KG1 (cell line): ENCODE results near the gene CEP131.
A peak's percentile ranks its signal among the peaks of the same experiment; 100 is the strongest.
"Not testable (repeated sequence)": the region's sequence is repeated elsewhere in the genome, so short reads cannot be mapped to it uniquely, and the experiment has no call there.

ENCODE experiments used
- DNase-seq: peaks from one replicate; lab custom pipeline; 2025; lab: John Stamatoyannopoulos, UW

The CEP131 gene

DNA sequence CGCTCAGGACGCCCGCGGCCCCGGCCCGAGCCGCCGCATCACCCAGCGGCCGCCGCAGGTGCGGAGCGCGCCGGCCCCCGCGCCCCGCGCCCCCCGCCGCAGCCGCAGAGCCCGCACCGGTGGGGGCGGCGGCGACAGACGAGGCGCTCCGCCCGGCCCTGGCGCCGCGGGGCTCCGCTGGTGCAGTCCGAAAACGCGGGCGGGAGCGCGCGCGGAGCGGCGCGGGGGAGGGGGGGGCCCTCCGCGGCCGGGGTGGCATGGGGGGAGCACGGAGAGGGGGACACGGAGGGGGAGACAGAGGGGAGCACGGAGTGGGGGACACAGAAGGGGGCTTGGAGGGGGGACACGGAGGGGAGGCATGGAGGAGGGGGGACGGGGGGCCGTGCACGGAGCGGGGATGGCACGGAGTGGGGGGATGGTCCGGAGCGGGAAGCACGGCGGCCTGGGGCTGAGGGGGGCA, 56.7 kb downstream of the CEP131 start, which contains the start of gene AATK:
TSS of gene AATK (minus strand) at position 189 of the 460 bp plus-strand sequence. CDS start 229 bp downstream, outside the sequence.
- no peak for DNase-seq

DNA sequence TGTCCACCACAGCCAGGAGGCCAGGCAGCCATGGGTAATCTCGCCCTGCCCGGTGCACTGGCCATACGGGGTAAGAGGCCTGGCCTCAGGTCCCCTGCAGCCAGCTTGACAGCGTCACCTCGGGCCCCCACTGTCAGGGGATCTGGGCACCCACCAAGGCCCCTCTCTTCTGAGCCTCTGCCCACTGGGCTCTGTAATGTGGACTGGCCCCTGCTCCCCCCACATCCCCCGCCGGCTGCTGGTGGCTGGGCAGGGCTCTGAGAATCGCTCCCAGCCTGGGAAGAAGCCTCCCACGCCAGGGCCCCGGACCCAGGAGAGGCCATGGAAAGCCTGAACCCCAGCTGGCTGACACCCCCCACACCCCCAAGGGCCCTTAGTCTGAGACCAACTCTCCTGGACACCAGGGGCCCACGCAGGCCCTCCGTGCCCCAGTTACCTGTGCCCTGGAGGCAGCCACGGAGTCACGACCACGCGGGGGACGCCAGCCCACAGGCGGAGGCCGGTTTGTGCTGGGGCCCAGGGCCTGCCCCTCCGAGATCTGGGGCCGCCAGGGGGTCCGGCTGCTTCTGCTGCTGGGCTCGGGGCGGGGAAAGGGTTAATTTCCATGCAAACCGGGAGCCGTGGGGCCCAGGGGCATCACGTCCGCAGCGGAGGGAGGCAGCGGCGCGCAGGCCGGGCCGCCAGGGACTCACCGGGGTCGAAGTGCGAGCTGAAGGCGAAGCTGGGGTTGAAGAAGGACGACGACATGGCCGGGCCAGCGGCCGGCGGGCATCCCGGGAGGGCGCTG, 57.3 kb downstream of the CEP131 start, which contains the start of gene PVALEF:
TSS of gene PVALEF (plus strand) at position 262 of the 787 bp plus-strand sequence. CDS start 15,720 bp downstream, outside the sequence.
- DNase-seq: no peak

DNA sequence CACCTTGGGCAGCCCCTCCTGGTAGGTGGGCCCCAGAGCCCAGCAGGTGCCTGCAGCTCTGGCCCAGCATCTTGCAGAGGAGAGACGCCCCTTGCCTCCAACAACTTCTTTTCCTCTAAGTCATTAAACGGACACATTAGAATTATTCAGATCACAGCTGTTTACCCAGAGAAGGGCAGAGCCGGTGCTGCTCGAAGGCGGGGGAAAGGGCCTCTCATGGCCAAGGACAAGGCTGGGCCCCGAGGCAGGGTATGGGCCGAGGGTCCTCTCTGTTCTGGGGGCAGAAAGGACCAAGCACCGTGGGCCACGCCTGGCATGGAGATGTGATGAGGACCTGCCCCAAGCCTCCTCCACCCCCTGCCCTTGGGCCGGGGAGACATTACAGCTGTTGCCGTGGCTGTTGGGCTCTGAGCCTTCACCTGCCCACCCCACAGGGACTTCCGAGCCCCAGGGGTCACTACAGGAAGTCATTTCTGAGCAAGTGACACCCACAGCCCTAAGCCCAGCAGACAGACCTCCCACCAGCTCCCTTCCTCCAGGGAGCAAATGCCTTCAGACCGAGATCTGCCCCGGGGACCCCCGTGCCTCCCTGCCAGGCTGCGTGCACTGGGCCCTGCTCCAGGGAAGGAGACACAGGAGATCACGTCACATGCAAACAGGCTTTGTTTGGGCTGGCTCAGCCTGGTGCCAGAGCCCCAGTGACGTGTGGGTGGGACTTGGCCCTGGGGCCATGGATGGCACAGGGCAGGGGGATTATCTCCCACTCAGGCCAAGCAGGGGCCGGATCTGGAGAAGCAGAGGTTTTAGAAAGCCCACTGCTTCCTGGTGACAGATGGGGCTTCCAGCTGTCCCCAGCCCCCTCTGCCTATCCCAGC, 58.2 kb downstream of the CEP131 start:
- no peak for DNase-seq

DNA sequence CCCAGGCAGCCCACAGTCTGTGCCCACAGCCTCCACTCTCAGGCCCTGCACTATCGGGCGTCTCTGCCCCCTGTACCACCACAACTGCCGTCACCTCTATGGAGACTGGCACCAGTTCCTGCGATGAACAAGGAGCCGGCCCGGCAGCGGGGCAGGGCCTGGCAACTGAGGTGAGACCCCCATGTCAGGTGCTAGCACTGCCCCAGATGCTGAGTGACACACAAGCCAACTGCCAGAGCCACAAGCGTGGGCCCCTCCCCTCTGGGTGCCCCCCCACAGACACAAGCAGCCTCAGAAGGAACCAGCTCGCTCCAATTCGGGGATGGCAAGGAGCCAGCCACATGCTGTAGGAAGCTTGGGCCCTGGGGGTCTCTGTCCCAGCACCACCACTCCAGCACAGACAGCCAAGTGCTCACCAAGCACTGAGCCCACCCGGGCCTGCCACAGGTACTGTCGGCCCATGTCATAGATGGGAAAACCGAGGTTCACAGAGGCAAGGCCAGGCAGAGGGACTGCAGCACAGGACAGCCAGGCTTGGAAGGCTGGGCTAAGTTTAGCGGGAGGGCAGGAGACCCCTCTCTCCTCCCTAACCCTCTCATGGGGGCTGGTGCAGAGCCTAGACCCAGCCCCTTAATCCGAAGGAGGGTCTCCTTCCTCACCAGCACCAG, 58.9 kb downstream of the CEP131 start:
- no peak for DNase-seq

DNA sequence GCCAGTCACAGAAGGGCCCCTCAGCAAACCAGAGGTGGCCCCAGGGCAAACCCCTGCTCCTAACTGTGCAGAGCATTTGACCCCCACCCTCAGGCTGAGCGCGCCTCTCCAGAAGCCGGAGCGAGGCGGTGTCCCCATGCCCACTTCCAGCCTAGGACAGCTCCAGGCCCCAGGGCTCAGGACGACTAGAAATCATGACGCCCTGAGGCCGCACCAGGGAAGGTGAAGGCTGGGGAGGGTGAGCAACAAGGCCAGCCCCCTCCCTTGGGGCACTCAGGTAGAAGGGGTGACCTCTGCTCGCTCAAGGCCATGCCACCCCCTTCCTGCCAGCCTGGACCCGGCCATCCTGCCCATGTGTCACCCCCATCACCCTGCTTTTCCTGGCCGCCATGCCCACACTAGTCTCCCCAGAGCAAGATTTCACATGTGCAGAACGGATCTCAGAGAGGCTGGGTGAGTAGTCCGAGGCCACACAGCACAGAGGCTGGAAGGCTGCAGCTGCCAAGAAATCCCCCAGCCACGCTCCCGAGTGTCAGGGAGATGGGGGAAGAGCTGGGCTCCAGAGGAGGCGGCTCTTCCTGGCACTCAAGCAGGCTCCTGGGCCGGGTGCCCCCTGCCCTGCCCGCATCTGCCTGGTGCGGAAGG, 59.6 kb downstream of the CEP131 start:
- no peak for DNase-seq

DNA sequence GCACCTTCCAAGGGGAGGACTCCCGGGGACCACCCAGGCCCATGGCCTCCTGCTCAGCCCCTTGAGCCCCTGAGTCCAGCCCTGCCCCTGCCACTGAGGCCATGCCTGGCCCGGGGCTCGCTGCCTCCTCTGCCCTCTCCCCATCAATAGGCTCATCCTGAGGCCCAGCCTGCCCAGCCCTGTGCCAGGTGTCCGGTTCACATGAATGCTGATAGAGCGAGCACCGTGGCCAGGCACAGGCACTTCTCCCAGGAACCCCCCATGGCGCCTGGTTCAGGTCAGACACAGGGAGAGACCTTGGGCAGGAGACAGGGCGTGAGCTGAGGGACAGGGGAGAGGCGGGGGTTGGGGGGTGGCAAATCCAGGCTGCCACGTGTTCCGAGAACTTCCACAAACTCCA, 60.3 kb downstream of the CEP131 start:
- no peak for DNase-seq

DNA sequence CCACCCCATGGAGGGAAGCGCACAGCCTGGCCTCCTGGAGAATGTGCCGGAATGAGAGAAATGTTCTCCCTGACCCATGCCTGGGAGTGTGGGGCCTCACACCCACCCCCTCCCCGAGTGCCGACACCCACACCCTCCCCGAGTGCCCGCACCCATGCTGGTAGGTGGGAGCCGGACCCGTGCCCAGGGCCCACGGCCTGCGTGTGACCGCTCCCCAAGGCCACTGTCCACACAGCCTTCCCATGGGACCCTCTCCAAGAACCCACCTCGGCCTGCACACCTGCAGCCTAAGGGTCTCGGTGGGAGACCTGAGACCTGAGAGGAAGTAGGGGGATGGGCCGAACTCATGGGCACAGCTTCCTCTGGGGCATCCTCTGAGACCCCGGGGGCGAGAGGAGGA, 60.8 kb downstream of the CEP131 start:
- DNase-seq: no peak

DNA sequence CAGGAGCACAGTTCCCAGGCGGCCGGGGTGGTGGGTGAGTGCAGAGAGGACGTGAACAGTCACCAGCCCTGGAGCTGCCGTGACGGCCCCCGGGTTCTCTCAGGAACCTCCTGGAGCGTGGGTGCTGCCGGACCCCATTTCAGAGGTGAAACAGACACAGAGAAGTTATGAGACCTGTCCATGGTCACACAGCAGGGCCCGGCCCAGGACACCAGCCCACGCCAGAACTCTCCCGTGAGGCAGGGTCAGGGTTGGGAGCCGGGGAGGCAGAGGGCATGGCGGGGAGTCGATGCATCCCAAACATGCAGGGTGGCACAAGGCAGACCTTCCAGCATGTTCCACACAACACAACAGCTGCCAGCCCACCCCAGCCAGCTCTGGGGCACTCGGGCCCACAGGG, 61.2 kb downstream of the CEP131 start:
- no peak for DNase-seq

DNA sequence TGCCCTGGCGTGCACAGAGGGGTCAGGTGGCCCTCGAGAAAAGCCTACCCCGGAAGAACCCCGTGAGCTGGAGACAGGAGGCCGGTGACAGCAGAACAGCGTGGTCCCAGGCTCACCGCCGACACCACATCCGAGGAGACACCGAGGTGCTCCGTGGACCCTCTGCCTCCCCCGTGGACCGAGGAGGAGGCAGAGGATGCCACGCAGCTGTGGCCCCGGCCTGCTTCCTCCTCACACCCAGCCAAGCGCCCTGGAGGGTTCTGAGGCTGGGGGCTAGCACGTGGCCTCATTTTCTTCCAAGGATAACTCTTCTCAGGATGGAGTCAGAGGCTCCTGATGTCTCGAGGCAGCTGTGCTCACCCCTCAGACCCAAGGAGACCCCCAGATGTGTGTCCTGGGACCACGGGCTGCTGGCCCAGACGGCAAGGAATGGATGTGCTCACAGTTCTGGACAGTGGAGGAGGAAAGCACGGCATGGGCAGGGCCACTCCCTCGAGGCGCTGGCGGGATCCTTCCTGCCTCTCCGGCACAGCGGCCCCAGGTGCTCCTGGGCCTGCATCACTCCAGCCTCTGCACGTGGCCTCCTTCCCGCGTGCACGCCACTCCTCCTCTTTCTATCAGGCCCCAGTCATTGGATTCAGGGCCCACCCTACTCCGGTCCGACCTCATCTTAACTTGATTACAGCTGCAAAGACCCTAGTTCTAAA, 61.9 kb downstream of the CEP131 start:
- DNase-seq: no peak

DNA sequence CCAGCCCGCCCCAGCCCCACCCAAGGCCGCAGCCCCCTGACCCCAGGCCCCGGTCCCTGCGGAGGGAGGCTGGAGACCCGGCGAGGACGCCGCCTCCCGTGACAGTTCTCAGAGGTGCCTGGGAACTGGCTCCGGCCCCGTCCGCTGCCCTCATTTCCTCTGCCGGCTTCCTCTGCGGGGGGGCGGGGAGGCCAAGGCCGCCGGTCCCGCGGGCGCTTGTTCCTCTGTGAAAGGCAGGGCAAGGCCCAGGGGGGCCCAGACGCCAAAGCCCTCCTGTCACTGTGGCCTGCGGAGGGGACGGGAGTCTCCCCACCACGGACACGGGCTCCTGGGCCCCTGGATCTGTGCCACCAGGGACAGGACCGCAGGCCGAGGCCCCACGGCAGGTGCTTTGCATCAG, 62.5 kb downstream of the CEP131 start:
- DNase-seq: peak; percentile 23

DNA sequence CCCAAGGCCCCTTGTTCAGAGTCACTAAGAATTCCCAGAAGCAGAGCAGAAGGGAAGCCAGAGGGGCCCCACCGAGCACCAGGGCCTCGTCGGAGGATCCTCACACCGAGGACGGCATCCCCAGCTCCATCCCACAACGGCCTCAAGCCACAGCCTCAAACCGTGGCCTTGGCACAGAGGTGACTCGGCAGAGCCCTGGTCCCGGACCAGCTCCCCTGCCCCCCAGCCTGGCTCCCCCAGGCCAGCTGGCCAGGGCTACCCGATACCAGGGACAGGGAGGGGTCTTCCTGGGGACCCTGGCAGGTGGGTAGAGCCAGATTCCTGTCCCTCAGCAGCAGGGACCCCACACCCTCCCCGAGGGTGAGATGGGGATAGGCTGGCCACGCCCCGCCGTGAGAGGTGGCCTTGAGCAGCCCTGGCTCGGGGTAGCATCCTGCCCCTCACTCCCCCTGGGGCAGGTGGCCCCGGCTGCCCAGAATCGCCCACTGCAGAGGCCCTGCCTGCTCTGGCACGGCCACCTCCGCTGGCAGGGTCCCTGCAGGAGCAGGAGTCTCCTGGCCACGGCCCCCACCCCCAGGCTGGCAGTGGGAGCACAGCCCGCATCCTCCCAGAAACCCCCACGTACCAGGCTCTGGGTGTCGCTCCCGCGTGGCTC, 63.0 kb downstream of the CEP131 start:
- no peak for DNase-seq

DNA sequence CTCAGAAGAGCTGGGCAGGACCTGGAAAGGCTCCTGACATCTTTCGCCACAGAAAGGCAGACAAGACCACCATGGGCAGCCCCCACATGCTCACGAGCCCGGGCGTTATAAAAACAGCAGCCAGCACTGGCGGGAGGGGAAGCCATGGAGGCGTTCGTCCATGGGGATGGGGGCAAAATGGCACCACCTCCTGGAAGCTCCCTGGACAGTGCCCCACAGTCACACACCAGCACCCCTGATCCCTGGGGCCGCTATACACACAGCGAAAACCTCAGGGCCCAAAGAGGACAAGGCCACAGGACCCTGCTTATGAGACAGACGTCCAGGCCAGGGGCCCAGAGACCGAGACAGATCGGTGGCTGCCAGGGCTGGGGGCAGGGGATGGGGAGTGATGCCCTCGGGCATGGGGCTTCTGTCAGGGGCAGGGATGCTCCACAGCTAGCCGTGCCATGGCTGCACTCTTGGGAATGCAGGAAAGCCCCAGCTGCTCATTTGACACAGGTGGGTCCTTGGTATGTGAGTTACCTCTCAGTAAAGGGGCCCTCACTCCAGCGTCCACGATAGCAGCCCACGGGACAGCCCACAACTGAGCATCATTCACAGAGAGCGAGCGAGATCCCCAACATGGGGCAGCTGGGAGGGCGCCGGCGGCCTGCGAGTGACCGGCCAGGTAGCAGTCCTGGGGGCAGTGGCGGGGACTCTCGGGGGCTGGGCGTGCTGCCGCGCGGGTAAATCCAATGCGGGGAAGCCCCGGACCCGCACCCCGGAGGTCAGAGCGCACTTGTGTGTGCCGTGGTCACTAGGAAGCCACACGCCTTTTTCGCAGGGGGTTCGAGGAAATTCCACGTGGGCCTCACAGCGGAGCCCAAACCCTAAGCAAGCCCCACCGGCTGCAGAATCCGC, 63.8 kb downstream of the CEP131 start:
- no peak for DNase-seq

DNA sequence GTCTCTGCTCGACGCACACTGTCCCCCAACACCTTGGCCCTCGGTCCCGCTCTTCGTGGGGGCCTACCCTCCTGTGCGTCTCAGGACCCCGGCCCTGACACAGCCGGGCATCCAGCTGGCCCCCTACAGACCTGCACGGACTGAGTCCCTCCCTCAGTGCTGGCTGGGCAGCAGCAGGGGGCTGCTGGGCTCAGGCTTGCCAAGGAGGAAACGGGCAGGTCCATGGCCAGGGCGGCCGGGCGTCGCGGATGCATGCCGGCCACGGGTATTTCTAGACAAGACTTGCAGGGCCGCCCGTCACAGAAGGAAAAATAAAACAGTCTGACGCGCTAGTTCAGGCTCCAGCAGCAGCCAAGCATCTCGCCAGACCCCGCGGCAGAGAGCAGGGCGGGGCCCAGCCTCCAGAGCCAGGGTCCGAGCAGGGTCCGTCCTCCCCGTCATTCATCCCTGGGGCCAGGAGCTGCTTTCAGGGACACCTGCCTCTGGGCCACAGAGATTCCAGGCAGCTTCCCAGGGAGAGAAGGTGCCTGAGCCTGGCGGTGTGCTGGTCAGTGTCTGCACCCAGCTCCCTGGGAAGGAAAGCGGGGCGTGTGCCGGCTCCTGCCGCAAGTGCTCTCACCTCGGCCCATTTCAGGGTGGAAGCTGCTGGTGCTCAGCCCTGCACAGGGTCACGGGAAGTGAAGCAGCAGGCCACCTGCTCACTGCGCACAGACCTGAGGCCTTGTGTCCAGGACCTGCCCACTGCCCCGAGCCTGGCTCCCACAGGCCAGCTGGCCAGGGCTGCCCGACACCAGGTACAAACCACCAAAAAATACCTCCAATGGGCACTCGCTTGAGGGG, 64.7 kb downstream of the CEP131 start:
- DNase-seq: no peak

DNA sequence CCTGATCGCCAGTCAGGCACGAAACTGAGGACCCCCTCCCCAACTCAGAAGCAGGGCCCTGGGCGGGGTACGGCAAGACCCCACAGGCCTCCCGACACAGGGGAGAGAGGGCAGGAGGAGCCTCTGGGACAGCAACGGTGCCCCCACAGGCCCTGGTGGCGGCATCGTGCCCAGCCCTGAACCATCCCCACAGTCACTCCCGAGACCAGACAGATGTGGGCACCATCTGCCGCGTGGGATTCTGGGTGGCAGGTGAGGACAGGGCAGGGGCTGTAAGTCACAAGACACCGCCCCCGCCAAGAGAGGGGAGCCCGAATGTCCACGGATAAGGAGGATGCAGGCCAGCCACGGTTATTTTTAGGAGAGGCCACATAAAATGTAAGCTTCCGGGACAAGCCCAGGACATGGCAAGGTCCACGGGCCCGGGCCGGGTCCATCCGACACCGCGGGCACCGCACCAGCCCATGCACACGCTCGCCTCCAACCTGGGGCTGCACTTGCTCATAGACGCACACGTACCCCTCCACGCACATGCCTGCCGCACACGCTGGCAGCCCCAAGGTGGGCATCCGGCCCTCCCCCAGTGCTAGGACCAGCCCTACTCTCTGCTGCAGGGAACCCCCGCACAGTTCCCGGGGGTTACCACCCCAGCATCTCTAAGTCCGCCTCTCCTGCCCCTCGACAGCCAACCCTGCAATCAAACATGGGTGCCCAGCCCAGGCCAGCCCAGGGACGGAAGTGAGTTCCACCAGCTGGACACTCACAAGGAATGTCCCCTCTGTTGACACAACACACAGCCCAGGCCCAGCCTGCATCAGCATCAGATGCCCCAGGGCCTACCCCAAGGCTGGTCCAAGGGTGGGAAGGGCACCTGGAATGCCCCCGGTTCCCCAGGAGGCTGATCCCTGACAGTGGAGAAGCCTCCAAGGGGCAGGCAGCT, 65.6 kb downstream of the CEP131 start:
- DNase-seq: no peak

DNA sequence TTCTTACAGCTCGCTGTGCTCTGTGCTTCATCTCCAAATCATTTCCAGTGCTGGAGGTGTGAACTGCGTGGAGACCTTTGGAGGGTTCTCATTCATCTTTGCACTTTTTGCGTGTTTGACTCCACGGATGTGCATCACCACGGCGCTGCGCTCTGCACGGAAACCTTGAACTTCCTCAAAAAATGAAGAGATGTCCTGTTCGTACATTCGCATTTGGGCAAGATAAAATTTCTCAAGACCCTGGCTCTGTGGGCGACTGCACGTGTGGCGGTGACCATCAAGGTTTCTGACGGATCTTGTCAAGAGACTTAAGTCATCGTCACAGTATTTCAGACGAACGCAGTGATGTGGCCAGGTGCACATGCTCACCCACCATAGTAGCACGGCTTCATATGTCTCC, 67.8 kb downstream of the CEP131 start:
- DNase-seq: no peak

DNA sequence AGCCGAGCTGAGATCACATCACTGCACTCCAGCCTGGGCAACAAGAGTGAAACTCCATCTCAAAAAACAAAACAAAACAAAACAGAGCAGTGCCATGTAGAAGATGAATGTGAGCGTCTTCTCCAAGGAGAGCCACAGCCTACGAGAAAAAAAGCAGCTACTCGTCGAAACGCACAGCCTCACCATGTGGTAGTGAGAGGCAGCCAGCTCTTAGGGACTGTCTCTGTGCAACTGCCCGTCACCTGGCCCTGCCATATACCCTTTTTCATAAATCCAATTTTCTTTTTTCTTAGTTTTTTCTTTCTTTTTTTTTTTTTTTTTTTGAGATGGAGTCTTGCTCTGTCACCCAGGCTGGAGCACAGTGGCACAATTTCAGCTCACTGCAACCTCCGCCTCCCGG, 68.7 kb downstream of the CEP131 start:
- DNase-seq: not testable (repeated sequence)

DNA sequence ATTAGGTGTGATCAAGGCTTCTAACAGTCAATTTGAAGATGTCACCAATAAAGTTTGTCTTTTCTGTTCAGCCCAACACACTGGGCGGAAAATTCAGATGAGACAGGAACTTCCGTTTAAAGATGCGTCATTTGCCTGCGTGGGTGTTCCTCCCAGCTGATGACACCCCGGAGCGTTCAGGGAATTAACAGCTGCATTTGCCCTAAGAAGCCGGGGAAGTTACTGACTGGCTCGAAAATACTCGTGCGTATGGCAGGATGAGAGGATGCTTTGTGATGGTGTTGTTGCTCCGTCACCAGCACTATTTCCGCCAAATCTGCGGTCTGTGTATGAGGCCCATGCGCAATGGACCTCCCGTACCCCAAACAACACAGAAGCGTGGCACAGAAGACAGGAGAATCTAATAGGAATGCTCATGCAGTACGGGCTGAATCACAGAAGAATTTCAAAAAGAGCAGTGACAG, 69.4 kb downstream of the CEP131 start:
- no peak for DNase-seq
